Keratinocyte (primary cell): ENCODE data around the gene SPTBN1. TPM values are rescaled to one million over a fixed set of nuclear protein-coding genes. Genes with fewer than 3 reads are reported as not detected.

Source experiments
- DNase-seq: peaks from one replicate; pipeline ENCODE4 v3.0.0-alpha.2; 2011; ENCODE audit warnings: low read depth, missing footprints, low spot score
- FAIRE-seq: peaks from 2 replicates; lab custom pipeline; 2011; peaks lifted over from hg19 to GRCh38; lab: Jason Lieb, UNC
- H2AFZ ChIP-seq: 2 replicates; pipeline ENCODE4 v1.6.0; 2012; ENCODE audit warnings: low read length, control low read depth, inconsistent platforms; ENCODE audit not compliant: control insufficient read depth
- H3K27ac ChIP-seq: 2 replicates; pipeline ENCODE4 v1.5.1; 2011; ENCODE audit warnings: low read length; ENCODE audit not compliant: control insufficient read depth, insufficient read depth
- H3K27me3 ChIP-seq: 3 replicates; pipeline ENCODE4 v1.6.0; 2011; ENCODE audit warnings: low read length; ENCODE audit not compliant: control insufficient read depth, insufficient read depth; ENCODE audit errors: extremely low read depth
- H3K36me3 ChIP-seq, 2 experiments: 2 replicates in 1 of 2; 3 replicates in 1 of 2; pipeline ENCODE4 v1.5.1; 2011; ENCODE audit warnings: low read length in 2 of 2, mild to moderate bottlenecking in 1 of 2; ENCODE audit not compliant: control insufficient read depth in 2 of 2, insufficient read depth in 2 of 2; ENCODE audit errors: extremely low read depth in 1 of 2
- H3K4me1 ChIP-seq: 3 replicates; pipeline ENCODE4 v1.5.1; 2011; ENCODE audit warnings: low read length; ENCODE audit not compliant: control insufficient read depth, insufficient read depth; ENCODE audit errors: extremely low read depth
- H3K4me2 ChIP-seq: 3 replicates; pipeline ENCODE4 v1.6.0; 2011; ENCODE audit warnings: low read depth, low read length; ENCODE audit not compliant: control insufficient read depth, insufficient read depth; ENCODE audit errors: extremely low read depth
- H3K4me3 ChIP-seq, 3 experiments: fragments of 200-600 bp in 1 of 3; sonication (generic) in 1 of 3; 2 replicates in 2 of 3; 3 replicates in 1 of 3; pipeline ENCODE4 v1.5.1; 2011 to 2016; ENCODE audit warnings: low read length in 3 of 3, mild to moderate bottlenecking in 3 of 3, control low read depth in 2 of 3, inconsistent platforms in 1 of 3, low read depth in 1 of 3, mixed read lengths in 1 of 3, mixed run types in 1 of 3, moderate library complexity in 1 of 3; ENCODE audit not compliant: control insufficient read depth in 2 of 3, insufficient read depth in 2 of 3; ENCODE audit errors: extremely low read depth in 1 of 3
- H3K79me2 ChIP-seq: 2 replicates; pipeline ENCODE4 v1.6.0; 2012; ENCODE audit warnings: low read length; ENCODE audit not compliant: control insufficient read depth, insufficient read depth
- H3K9ac ChIP-seq: 3 replicates; pipeline ENCODE4 v1.6.0; 2011; ENCODE audit warnings: low read length; ENCODE audit not compliant: control insufficient read depth, insufficient read depth; ENCODE audit errors: extremely low read depth
- H3K9me1 ChIP-seq: 3 replicates; pipeline ENCODE4 v1.6.0; 2011; ENCODE audit warnings: low read length; ENCODE audit not compliant: control insufficient read depth, insufficient read depth; ENCODE audit errors: extremely low read depth
- H3K9me3 ChIP-seq: 2 replicates; pipeline ENCODE4 v1.5.1; 2012; ENCODE audit warnings: low read depth, low read length; ENCODE audit not compliant: control insufficient read depth
- H4K20me1 ChIP-seq: 3 replicates; pipeline ENCODE4 v1.6.0; 2011; ENCODE audit warnings: low read length; ENCODE audit not compliant: control insufficient read depth, insufficient read depth; ENCODE audit errors: extremely low read depth
- CTCF ChIP-seq, 3 experiments: IDR thresholded peaks in 1 of 3; conservative IDR thresholded peaks in 1 of 3; optimal IDR thresholded peaks in 1 of 3; 2 replicates in 2 of 3; 3 replicates in 1 of 3; pipeline versions ENCODE3 to v1.5.1; 2011; ENCODE audit warnings: low read length in 3 of 3, mild to moderate bottlenecking in 3 of 3, moderate library complexity in 2 of 3, control low read depth in 1 of 3, inconsistent platforms in 1 of 3; ENCODE audit not compliant: insufficient read depth in 2 of 3; ENCODE audit errors: extremely low read depth in 1 of 3
- EZH2 ChIP-seq: IDR thresholded peaks from one replicate; pipeline ENCODE4 v1.6.1; 2012; ENCODE audit warnings: inconsistent platforms, mild to moderate bottlenecking, low read length, moderate library complexity
- dilution Hi-C: fragments of 300-500 bp; cut with MboI; formaldehyde crosslinking; loops from one replicate; pipeline ENCODE4 v1.7.0; 2020; ENCODE audit warnings: low sequenced_read_pairs; ENCODE audit not compliant: extremely low pct_ligation_motif_present
- polyA plus RNA-seq, 5 experiments: library from polyadenylated mRNA; depleted of rRNA in 3 of 5; stranded (reverse) in 3 of 5; stranded (forward) in 1 of 5; unstranded in 1 of 5; fragments of >200 nt; gene quantifications; 1 replicate in 1 of 5; 2 replicates in 3 of 5; 3 replicates in 1 of 5; pipeline versions ENCODE4 v1.2.1 to v1.2.3, GENCODE V29; 2011 to 2012; ENCODE audit warnings: missing spikeins in 2 of 5, low read depth in 1 of 5, low replicate concordance in 1 of 5

Gene SPTBN1
- polyA plus RNA-seq, 1 donor (not counting 4 experiments of a cell fraction or from before 2014, with no cell fraction given): 40.0 TPM

GRCh38 chr2:54408288-54408687 lies 47.8 kb upstream of the SPTBN1 start:
- Histone ChIP-seq H3K4me2 (no peak overlapping the region), H3K9me1 (no peaks in the 10 kb centered on the region), H3K36me3 (no peaks in the 10 kb centered on the region), H3K79me2 (no peaks in the 10 kb centered on the region), H3K9ac (no peak overlapping the region), H3K4me3 (no peak overlapping the region), H3K9me3 (no peaks in the 10 kb centered on the region), H2AFZ (no peak overlapping the region), H3K4me1 (no peaks in the 10 kb centered on the region), H3K27ac (no peak overlapping the region), H3K27me3 (no peaks in the 10 kb centered on the region), H4K20me1 (no peaks in the 10 kb centered on the region)
- DNase-seq (no peak), FAIRE-seq (peak; percentile 36)
- no peak for TF ChIP-seq CTCF (optimal IDR thresholded peaks at IDR 0.05 in 1 of 3, IDR thresholded peaks at IDR 0.05 in 1 of 3, conservative IDR thresholded peaks at IDR 0.05 in 1 of 3; ENCODE audit: extremely low read depth in 1 of 3, insufficient read depth in 2 of 3, low read length in 3 of 3)
- no peak for TF ChIP-seq EZH2
- dilution Hi-C loops: no loop called here

- no peak for DNase-seq
- no peak overlapping the region for H3K4me2 ChIP-seq
- dilution Hi-C loops: no loop called here
- no peaks in the 10 kb centered on the region for H3K79me2 ChIP-seq
- H3K9ac ChIP-seq: no peak overlapping the region
- no peaks in the 10 kb centered on the region for H3K4me1 ChIP-seq
- H4K20me1 ChIP-seq: no peaks in the 10 kb centered on the region
- no peak overlapping the region for H3K4me3 ChIP-seq
- H3K9me1 ChIP-seq: no peaks in the 10 kb centered on the region
- H3K27ac ChIP-seq: no peak overlapping the region
- no peak for FAIRE-seq
- H3K36me3 ChIP-seq: no peaks in the 10 kb centered on the region
- no peaks in the 10 kb centered on the region for H3K9me3 ChIP-seq
- no peak overlapping the region for H2AFZ ChIP-seq
- H3K27me3 ChIP-seq: no peaks in the 10 kb centered on the region
- TF ChIP-seq EZH2 (no peak), CTCF (optimal IDR thresholded peaks at IDR 0.05 in 1 of 3, IDR thresholded peaks at IDR 0.05 in 1 of 3, conservative IDR thresholded peaks at IDR 0.05 in 1 of 3; ENCODE audit: extremely low read depth in 1 of 3, insufficient read depth in 2 of 3, low read length in 3 of 3) (no peak)
Observed at GRCh38 chr2:54409752-54410151, 46.4 kb upstream of the SPTBN1 start.
